SK-N-SH treated with all-trans-retinoic acid at 6 μM for 48 hours (cell line): ENCODE measurements around the gene ZCCHC14.
"Not testable (repeated sequence)": the region's sequence is repeated elsewhere in the genome, so short reads cannot be mapped to it uniquely, and the experiment has no call there.

Source experiments
- ATAC-seq: fragments of 200-7000 bp; cut with Tn5 transposase; 3 replicates; pipeline ENCODE4 v1.9.1; 2020; ENCODE audit warnings: mild to moderate bottlenecking, moderate library complexity
- ARNTL ChIP-seq: fragments of 450-650 bp; formaldehyde crosslinking; IDR thresholded peaks from 2 replicates; pipeline ENCODE4 v1.5.0; 2020; ENCODE audit warnings: low read depth, mild to moderate bottlenecking, moderate library complexity, borderline replicate concordance
- BACH2 ChIP-seq: fragments of 250-450 bp; sonication (Bioruptor Pico); IDR thresholded peaks from 2 replicates; pipeline ENCODE4 v1.9.0; 2021; ENCODE audit warnings: mild to moderate bottlenecking, borderline replicate concordance
- CSDC2 ChIP-seq: fragments of 250-450 bp; sonication (Bioruptor Pico); IDR thresholded peaks from 2 replicates; pipeline ENCODE4 v1.5.0; 2020; ENCODE audit warnings: mild to moderate bottlenecking, moderate library complexity
- ESRRG ChIP-seq: fragments of 250-450 bp; sonication (Bioruptor Pico); IDR thresholded peaks from 2 replicates; pipeline ENCODE4 v1.6.1; 2021; ENCODE audit warnings: mild to moderate bottlenecking
- GLIS3 ChIP-seq: fragments of 250-450 bp; sonication (Bioruptor Pico); IDR thresholded peaks from 2 replicates; pipeline ENCODE4 v1.5.0; 2020; ENCODE audit warnings: mild to moderate bottlenecking, moderate library complexity
- ISL1 ChIP-seq: fragments of 250-450 bp; sonication (Bioruptor Pico); IDR thresholded peaks from 2 replicates; pipeline ENCODE4 v2.1.2; 2022; ENCODE audit warnings: mild to moderate bottlenecking, moderate library complexity
- PPARA ChIP-seq: fragments of 250-450 bp; sonication (Bioruptor Pico); IDR thresholded peaks from 2 replicates; pipeline ENCODE4 v1.5.0; 2020; ENCODE audit warnings: mild to moderate bottlenecking, borderline replicate concordance
- RARB ChIP-seq: fragments of 250-450 bp; sonication (Bioruptor Pico); IDR thresholded peaks from 2 replicates; pipeline ENCODE4 v1.8.0; 2021; ENCODE audit warnings: mild to moderate bottlenecking, moderate library complexity
- SNAI2 ChIP-seq: fragments of 250-450 bp; sonication (Bioruptor Pico); IDR thresholded peaks from 2 replicates; pipeline ENCODE4 v1.5.0; 2020; ENCODE audit warnings: mild to moderate bottlenecking, moderate library complexity
- TCF4 ChIP-seq: fragments of 250-450 bp; sonication (Bioruptor Pico); IDR thresholded peaks from 2 replicates; pipeline ENCODE4 v1.8.0; 2021; ENCODE audit warnings: mild to moderate bottlenecking, moderate library complexity, borderline replicate concordance
- TOX ChIP-seq: fragments of 250-450 bp; sonication (Bioruptor Pico); IDR thresholded peaks from 2 replicates; pipeline ENCODE4 v1.8.0; 2021; ENCODE audit warnings: mild to moderate bottlenecking, moderate library complexity, borderline replicate concordance
- ZC3H10 ChIP-seq: fragments of 250-450 bp; sonication (Bioruptor Pico); IDR thresholded peaks from 2 replicates; pipeline ENCODE4 v1.5.1; 2021; ENCODE audit warnings: mild to moderate bottlenecking, moderate library complexity
- ZFP3 ChIP-seq: fragments of 250-450 bp; sonication (Bioruptor Pico); IDR thresholded peaks from 2 replicates; pipeline ENCODE4 v1.5.0; 2020; ENCODE audit warnings: mild to moderate bottlenecking, moderate library complexity
- ZNF565 ChIP-seq: fragments of 450-650 bp; formaldehyde crosslinking; conservative IDR thresholded peaks from 2 replicates; pipeline ENCODE4 v1.5.0; 2020; ENCODE audit warnings: low read depth, mild to moderate bottlenecking, moderate library complexity
- ZNF70 ChIP-seq: fragments of 450-650 bp; formaldehyde crosslinking; IDR thresholded peaks from 2 replicates; pipeline ENCODE4 v1.5.0; 2020; ENCODE audit warnings: mild to moderate bottlenecking, moderate library complexity
- ZNF8 ChIP-seq: fragments of 450-650 bp; formaldehyde crosslinking; IDR thresholded peaks from 2 replicates; pipeline ENCODE4 v1.5.0; 2020; ENCODE audit warnings: mild to moderate bottlenecking, moderate library complexity
- TF ChIP-seq, protein P1 (sequence below): fragments of 250-450 bp; sonication (Bioruptor Pico); IDR thresholded peaks from 2 replicates; pipeline ENCODE4 v1.5.0; 2020; ENCODE audit warnings: mild to moderate bottlenecking, moderate library complexity
- TF ChIP-seq, protein P2 (sequence below): fragments of 250-450 bp; sonication (Bioruptor Pico); IDR thresholded peaks from 2 replicates; pipeline ENCODE4 v1.8.0; 2020; ENCODE audit warnings: mild to moderate bottlenecking, moderate library complexity, borderline replicate concordance
- TF ChIP-seq, protein P3 (sequence below): fragments of 250-450 bp; sonication (Bioruptor Pico); IDR thresholded peaks from 2 replicates; pipeline ENCODE4 v1.5.1; 2020; ENCODE audit warnings: low read depth, mild to moderate bottlenecking, moderate library complexity
- TF ChIP-seq, protein P4 (sequence below): fragments of 250-450 bp; sonication (Bioruptor Pico); IDR thresholded peaks from 2 replicates; pipeline ENCODE4 v1.5.1; 2021; ENCODE audit warnings: mild to moderate bottlenecking, moderate library complexity

ZCCHC14 gene

DNA sequence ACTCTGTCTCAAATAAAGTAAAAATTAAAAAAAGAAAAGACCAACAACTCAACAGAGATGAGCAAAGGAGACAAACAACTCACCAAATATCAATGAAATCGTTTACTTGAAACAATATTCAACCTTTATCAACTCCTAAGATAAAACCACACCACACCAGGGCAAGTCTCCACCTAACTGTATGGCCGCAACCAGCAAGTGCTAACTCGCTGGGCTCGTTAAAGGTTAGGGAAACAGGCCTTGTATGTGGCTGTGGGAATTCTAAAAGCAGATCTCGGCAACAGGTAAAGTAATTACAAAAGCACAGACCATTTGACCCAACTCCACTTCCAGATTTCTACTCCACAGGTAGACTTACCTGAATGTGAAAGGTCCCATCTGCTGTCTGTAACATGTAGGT is 9.3 kb downstream of the ZCCHC14 start:
- TF ChIP-seq ZNF70 (CRISPR knock-in tag): no peak
- TF ChIP-seq, protein P1, sequence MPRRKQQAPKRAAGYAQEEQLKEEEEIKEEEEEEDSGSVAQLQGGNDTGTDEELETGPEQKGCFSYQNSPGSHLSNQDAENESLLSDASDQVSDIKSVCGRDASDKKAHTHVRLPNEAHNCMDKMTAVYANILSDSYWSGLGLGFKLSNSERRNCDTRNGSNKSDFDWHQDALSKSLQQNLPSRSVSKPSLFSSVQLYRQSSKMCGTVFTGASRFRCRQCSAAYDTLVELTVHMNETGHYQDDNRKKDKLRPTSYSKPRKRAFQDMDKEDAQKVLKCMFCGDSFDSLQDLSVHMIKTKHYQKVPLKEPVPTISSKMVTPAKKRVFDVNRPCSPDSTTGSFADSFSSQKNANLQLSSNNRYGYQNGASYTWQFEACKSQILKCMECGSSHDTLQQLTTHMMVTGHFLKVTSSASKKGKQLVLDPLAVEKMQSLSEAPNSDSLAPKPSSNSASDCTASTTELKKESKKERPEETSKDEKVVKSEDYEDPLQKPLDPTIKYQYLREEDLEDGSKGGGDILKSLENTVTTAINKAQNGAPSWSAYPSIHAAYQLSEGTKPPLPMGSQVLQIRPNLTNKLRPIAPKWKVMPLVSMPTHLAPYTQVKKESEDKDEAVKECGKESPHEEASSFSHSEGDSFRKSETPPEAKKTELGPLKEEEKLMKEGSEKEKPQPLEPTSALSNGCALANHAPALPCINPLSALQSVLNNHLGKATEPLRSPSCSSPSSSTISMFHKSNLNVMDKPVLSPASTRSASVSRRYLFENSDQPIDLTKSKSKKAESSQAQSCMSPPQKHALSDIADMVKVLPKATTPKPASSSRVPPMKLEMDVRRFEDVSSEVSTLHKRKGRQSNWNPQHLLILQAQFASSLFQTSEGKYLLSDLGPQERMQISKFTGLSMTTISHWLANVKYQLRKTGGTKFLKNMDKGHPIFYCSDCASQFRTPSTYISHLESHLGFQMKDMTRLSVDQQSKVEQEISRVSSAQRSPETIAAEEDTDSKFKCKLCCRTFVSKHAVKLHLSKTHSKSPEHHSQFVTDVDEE (CRISPR knock-in tag): no peak
- no peak for TF ChIP-seq GLIS3 (CRISPR knock-in tag)
- TF ChIP-seq CSDC2 (CRISPR knock-in tag): no peak
- no peak for TF ChIP-seq SNAI2 (CRISPR knock-in tag)
- no peak for TF ChIP-seq ZNF565
- TF ChIP-seq, protein P2, sequence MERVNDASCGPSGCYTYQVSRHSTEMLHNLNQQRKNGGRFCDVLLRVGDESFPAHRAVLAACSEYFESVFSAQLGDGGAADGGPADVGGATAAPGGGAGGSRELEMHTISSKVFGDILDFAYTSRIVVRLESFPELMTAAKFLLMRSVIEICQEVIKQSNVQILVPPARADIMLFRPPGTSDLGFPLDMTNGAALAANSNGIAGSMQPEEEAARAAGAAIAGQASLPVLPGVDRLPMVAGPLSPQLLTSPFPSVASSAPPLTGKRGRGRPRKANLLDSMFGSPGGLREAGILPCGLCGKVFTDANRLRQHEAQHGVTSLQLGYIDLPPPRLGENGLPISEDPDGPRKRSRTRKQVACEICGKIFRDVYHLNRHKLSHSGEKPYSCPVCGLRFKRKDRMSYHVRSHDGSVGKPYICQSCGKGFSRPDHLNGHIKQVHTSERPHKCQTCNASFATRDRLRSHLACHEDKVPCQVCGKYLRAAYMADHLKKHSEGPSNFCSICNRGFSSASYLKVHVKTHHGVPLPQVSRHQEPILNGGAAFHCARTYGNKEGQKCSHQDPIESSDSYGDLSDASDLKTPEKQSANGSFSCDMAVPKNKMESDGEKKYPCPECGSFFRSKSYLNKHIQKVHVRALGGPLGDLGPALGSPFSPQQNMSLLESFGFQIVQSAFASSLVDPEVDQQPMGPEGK (CRISPR knock-in tag): no peak
- no peak for TF ChIP-seq BACH2
- TF ChIP-seq, protein P3, sequence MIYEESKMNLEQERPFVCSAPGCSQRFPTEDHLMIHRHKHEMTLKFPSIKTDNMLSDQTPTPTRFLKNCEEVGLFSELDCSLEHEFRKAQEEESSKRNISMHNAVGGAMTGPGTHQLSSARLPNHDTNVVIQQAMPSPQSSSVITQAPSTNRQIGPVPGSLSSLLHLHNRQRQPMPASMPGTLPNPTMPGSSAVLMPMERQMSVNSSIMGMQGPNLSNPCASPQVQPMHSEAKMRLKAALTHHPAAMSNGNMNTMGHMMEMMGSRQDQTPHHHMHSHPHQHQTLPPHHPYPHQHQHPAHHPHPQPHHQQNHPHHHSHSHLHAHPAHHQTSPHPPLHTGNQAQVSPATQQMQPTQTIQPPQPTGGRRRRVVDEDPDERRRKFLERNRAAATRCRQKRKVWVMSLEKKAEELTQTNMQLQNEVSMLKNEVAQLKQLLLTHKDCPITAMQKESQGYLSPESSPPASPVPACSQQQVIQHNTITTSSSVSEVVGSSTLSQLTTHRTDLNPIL (CRISPR knock-in tag): no peak
- TF ChIP-seq RARB (CRISPR knock-in tag): no peak
- TF ChIP-seq TCF4 (CRISPR knock-in tag): no peak
- no peak for TF ChIP-seq ZNF8 (CRISPR knock-in tag)
- TF ChIP-seq ZC3H10: no peak
- TF ChIP-seq PPARA (CRISPR knock-in tag): no peak
- TF ChIP-seq ISL1 (CRISPR knock-in tag): no peak
- TF ChIP-seq ARNTL (CRISPR knock-in tag): no peak
- TF ChIP-seq ZFP3: no peak
- no peak for ATAC-seq

DNA sequence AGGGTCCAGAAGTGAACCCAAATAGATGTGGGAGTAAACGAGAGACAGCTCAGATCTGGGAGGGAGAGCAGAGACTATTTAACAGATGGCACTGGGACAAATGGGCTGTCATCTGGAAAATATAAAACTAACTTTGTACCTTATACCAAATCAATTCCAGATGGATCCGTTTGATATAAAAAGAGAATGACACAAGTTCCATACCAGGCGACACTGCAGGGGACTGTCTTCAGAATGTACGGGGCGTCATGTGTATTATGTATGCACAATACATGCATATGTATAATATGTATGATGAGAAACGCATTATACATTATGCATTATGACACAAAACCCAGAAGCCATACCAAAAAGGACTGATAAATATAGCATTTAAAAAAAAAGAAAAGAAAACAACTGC is 10.2 kb downstream of the ZCCHC14 start:
- peak; percentile 79 for TF ChIP-seq TCF4 (CRISPR knock-in tag)
- ATAC-seq: not testable (repeated sequence)

DNA sequence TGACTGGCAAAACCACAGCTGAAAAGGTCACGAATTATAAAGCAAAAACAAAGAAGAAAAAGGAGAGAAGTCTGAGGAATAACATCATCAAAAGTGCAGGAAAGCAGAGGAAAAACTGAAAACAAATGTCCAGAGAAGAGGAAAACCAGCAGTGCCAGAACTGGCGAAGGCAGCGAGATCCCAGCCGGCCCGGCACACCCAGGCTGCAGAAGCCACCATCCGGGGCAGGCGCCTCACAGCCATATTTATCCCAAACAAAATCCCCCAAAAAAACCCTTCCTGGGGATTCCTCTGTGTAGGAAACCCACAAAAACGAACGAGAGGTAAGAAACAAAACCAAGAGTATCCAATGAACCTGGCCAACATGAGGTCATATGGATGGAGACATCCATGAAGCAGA is 10.6 kb downstream of the ZCCHC14 start:
- TF ChIP-seq, protein P2 (CRISPR knock-in tag): no peak
- TF ChIP-seq ZFP3: no peak
- no peak for TF ChIP-seq ISL1 (CRISPR knock-in tag)
- TF ChIP-seq GLIS3 (CRISPR knock-in tag): no peak
- no peak for TF ChIP-seq ESRRG
- TF ChIP-seq RARB (CRISPR knock-in tag): no peak
- no peak for TF ChIP-seq ZNF70 (CRISPR knock-in tag)
- TF ChIP-seq SNAI2 (CRISPR knock-in tag): no peak
- TF ChIP-seq TCF4 (CRISPR knock-in tag): no peak
- no peak for TF ChIP-seq TOX
- TF ChIP-seq, protein P4, sequence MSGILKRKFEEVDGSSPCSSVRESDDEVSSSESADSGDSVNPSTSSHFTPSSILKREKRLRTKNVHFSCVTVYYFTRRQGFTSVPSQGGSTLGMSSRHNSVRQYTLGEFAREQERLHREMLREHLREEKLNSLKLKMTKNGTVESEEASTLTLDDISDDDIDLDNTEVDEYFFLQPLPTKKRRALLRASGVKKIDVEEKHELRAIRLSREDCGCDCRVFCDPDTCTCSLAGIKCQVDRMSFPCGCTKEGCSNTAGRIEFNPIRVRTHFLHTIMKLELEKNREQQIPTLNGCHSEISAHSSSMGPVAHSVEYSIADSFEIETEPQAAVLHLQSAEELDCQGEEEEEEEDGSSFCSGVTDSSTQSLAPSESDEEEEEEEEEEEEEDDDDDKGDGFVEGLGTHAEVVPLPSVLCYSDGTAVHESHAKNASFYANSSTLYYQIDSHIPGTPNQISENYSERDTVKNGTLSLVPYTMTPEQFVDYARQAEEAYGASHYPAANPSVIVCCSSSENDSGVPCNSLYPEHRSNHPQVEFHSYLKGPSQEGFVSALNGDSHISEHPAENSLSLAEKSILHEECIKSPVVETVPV (CRISPR knock-in tag): no peak
- TF ChIP-seq ZC3H10: no peak
- TF ChIP-seq ZNF565: no peak
- no peak for TF ChIP-seq ZNF8 (CRISPR knock-in tag)

DNA sequence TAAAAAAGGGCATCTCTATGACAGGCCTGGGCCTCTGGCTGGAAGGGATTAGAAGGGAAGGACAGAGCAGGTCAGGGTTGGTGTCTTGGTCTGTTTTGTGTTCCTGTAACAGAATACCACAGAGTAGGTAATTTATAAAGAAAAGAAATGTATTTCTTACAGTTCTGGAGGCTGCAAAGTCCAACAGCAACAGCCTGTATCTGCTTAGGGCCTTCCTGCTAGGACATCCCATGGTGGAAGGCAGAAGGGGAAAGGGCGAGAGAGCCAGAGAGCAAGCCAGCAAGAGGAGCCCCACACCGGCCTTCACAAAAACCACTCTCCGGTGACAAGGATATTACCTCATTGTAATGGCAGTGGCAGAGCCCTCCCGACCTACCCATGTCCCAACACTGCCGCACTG is 11.1 kb downstream of the ZCCHC14 start:
- ATAC-seq: not testable (repeated sequence)

More for the DNA sequence above, 10.6 kb downstream of the ZCCHC14 start:
- ATAC-seq: no peak

DNA sequence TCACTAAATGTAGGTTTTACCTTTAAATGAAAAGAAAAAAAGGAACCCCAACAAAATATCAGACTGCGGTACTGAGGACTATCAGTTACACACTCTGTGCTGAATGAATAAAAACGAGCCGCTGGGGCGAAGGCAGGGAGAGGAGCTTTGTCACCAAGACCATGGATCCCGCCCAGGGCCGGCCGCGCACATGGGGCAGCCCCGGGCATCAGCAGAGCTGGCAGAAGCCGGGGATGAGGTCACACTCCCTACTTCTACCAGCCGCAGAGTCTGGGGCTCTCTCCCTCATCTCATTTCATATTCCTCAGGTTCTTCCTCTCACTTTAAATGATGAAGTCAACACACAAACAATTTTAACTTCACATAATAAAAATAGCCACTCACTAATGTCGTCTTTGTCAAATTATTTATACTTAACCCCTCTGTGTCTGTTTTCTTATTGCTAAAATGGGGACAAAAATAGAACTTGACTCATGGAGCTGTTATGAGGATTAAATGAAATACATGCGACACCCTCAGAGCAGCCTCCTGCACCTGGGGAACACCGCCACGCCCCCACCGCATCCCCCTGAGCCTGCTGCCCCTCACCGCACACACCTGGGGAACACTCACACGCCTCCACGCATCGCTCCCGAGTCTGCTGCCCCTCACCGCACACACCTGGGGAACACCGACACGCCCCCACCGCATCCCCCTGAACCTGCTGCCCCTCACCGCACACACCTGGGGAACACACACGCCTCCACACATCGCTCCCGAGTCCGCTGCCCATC is 15.4 kb downstream of the ZCCHC14 start:
- ATAC-seq: peak; percentile 97
